GM19455 (cell line): ENCODE measurements around the gene BMAL1.
"Not testable (repeated sequence)": the region's sequence is repeated elsewhere in the genome, so short reads cannot be mapped to it uniquely, and the experiment has no call there.

ENCODE experiments used
- ATAC-seq: cut with Tn5 transposase; IDR thresholded peaks from one replicate; pipeline ENCODE4 v1.9.1; 2021; ENCODE audit not compliant: unreplicated experiment

The BMAL1 gene

DNA sequence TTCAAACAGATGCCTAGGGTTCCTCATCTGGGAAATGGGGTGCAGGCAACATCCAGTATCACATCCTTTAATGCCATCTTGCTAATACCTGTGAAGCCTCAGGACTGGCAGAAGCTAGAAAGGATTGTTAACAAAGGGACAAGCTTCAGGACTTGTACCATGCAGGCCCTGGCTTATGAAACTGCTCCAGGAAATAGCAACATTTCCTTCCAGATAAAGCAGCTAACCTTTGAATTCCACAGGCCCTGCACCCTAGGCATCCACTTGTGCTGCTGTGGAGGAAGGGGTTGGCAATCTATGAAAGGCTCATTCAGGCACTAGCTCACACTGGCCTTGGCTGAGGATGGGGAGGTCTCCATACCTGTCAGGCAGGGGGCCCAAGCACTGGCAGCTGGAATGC is 98.2 kb downstream of the BMAL1 start:
- ATAC-seq: no peak

DNA sequence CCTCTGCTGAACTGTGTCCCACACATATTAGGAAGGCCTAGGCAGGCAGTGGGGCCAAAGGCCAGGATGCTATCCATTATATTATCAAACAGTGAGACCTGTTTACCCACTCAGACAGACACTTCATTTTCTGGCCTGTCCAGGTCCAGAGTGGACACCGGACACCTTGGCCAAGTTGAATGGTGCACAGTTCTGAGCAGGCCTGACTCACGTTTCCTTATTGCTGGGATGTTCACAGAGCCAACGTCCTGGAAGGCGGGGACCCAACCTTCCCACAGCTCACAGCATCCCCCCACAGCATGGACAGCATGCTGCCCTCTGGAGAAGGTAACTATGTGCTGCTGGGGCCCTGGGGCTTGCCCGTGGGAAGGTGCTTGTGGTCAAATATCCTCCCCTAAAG is 98.8 kb downstream of the BMAL1 start:
- no peak for ATAC-seq

DNA sequence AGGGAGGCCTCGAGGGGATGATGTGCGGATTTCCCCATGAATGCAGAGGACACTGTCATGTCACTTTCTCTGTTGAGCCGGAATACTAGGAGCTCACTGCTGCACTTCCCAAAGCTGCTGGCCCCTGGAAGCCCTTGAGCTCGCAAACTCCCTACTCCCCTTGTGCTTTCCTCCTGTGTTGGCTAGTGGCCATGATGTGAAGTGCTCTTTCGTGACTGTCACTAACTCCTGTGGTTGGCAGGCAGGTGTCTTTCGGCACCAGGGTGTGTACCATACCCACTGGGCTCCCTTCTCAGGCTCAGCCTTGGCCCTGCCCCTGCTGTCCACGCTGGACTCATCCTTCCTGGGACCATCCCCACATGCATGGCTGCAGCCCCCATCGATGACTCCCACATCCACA is 99.2 kb downstream of the BMAL1 start:
- no peak for ATAC-seq

DNA sequence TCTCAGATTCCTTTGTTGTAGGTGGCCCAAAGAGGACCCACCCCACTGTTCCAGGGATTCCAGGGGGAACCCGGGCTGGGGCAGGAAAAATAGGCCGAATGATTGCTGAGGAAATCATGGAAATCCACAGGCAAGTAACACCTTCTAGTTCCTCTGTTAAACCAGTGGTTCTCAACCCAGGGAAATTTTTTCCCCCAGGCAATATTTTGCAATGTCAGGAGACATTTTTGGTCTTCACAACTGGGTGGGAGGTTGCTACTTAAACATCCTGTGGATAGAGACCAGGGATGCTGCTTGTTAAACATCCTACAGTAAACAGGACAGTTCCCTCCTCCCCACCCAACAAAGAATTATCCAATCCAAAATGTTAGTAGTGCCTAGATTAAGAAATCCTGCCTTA is 100.7 kb downstream of the BMAL1 start:
- no peak for ATAC-seq

DNA sequence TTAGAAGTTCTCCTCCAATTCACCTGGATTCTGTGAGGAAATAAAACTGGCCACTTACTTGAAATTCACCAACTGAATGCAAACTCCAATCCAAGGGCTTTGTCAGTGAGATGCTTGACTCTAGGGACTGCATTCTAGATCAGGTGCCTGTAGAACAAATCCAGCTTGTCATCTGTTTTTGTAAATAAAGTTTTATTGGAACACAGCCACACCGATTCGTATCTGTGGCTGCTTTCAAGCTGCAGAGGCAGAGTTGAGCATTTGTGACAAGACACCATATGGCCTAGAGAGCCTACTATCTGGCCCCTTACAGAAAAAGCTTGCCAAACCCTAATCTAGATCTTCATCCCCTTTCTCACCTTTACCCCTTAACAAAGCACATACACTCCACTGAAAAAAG is 103.1 kb downstream of the BMAL1 start:
- ATAC-seq: no peak

DNA sequence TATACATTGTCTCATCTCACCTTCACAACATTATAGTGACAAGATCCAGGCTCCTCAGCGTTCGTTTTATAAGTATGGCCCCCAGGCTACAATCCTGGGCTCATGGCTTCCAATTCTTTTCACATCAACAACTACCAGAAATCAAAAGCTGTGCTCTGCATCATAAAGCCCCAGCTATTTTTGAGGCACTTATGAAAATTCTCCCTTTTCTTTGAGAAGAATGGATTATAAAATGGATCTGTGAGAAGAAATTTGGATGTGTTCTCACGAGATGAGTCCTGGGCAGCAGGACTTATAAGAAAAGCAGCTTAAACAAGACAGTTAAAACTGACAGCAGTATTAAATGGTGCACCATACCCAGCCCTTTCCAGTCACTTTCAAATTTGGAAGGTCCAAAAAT is 105.2 kb downstream of the BMAL1 start:
- ATAC-seq: no peak

DNA sequence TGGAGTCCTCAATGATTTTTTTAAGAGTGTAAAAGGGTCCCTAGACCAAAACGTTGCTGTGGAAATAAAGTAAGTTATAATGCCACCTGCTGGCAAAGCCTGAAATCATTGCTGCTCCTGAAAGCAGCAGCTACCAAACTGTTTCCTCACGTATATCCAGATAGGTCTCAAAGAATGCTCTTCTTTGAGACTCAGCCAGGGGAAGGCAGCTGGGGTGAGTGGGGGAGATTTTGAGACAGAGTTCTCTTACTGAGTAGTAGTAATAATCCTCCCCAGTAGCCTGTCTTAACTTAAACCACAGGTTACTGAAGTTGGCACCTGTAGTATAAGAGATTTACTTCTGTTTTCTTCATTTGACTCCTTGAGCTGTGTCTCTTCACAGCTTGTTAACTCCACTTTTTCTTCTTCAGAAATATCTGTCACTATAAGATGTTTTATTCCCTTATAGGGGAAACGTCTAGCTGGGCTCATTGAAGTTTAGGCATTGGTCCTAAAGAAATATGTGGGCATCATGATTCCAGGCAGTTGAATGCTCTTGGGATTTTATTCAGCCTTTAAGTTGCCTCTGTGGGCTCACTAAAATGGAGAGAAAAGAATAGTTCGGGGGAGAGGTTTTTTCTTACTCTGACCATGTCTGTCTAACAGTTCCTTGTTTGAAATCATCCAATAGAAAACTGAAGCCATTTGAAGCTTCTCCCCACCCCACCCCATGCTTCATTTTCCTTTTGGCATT is 107.5 kb downstream of the BMAL1 start:
- peak; percentile 61 for ATAC-seq

DNA sequence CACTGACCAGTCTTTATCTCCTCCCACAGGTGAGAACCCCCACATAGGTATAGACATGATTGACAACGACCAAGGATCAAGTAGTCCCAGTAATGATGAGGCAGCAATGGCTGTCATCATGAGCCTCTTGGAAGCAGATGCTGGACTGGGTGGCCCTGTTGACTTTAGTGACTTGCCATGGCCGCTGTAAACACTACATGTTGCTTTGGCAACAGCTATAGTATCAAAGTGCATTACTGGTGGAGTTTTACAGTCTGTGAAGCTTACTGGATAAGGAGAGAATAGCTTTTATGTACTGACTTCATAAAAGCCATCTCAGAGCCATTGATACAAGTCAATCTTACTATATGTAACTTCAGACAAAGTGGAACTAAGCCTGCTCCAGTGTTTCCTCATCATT is 109.0 kb downstream of the BMAL1 start:
- no peak for ATAC-seq

DNA sequence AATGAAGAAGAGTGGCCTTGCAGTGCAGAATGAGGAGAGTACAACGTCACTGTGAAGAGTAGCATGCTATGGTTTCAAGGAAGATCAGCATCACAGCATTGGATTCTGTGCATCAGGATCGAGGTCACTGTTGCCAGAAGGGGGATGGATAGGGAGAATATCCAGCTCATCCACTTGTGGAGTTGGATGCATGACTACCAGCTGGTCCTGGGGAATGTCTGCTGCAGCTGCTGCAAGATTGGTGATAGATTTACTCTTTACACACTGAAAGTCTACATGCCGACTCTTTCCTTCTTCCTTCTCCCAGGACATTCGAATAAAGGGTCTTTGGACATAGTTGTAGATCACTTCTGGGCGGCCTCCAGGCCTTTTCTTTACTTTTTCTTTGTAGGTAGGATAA is 111.2 kb downstream of the BMAL1 start:
- no peak for ATAC-seq

DNA sequence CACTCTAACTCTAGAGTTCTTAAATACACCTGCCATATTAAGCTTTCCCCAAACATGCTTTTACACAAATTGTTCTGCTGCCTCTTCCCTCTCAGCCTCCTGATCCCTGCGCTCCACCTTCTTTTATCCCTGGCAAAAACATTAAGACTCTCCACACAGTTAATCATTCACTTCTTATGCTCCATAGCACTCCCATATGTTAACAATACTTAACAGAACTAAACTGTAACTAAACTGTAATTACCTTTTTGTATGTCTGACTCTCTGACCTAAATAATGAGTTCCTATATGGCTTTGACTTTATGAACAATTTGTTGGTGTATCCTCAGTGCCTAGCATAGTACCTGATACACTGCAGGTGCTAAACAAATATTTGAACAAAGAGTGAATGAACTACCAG is 113.6 kb downstream of the BMAL1 start:
- ATAC-seq: no peak

DNA sequence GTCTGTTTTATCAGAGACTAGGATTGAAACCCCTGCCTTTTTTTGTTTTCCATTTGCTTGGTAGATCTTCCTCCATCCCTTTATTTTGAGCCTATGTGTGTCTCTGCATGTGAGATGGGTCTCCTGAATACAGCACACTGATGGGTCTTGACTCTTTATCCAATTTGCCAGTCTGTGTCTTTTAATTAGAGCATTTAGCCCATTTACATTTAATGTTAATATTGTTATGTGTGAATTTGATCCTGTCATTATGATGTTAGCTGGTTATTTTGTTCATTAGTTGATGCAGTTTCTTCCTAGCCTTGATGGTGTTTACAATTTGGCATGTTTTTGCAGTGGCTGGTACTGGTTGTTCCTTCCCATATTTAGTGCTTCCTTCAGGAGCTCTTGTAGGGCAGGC is 120.7 kb downstream of the BMAL1 start:
- not testable (repeated sequence) for ATAC-seq

DNA sequence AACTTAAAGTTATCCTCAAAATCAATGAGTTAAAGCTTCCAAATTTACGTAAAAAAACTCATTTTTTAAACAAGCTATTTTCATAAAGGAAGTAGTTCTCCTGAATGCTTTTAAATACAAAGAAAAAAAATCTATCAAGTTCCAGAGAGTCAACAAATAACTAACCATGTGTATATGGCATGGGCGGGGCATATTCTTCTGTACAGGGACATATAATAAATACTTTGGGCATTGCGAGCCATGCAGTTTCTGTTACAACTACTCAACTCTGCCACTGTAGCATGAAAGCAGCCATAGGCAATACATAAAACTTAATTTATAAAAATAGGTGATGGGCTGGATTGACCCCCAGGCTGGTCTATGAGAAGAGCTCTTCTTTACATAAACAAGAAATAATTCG is 127.6 kb downstream of the BMAL1 start:
- ATAC-seq: no peak

DNA sequence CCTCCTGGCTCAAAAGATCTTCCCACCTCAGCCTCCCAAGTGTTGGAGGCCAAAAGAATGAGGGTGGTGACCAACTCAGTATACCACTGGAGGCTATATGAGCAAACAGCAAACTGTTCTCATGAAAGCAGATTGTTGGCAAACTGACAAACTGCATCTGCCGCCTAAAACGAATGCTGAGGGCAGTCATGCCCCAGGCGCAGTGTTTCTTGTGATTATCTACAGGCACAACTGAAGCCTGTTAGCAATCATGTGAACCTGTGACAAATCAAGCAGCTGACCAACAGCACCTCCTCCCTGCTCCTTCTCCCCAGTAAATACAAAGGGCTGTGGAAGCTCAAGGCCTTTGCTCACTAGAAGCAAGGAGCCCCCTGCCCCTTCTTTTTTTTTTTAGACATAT is 137.6 kb downstream of the BMAL1 start:
- no peak for ATAC-seq

DNA sequence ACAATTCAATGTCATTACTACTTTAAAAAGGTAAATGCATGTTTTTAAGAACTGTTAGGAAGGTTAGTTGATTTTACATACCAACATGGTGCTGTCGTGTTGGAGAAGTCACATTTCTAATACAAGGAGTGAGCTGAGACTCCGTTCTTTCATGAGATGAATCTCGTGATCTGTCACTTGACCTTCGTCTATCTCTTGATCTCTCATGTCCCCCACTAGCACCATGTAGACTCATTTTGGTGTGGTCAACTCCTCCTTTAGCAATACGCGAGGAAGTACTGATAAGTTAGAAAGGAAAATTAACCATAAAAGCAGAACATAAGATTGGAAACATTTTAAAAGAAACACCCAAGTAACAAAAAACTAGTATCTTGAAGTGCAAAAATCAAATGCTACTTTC is 144.0 kb downstream of the BMAL1 start:
- ATAC-seq: no peak

DNA sequence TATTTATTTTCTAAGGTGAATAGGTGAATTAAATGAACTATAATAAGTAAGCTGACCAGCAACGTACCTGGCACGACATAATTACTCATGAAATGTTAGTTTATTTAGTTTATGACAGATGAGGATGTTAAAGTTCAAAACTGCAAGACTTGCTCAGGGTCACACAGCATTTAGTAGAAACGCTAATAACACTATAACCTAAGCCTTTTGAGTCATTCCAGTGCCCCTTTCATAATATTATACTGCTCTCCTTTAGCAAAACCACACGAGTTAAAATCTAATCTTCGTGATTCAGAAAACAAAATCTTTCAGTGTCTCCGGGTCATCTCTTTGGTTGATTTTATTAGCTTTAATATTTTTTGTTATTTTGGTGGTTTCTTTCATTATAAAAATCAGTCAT is 145.8 kb downstream of the BMAL1 start:
- no peak for ATAC-seq

DNA sequence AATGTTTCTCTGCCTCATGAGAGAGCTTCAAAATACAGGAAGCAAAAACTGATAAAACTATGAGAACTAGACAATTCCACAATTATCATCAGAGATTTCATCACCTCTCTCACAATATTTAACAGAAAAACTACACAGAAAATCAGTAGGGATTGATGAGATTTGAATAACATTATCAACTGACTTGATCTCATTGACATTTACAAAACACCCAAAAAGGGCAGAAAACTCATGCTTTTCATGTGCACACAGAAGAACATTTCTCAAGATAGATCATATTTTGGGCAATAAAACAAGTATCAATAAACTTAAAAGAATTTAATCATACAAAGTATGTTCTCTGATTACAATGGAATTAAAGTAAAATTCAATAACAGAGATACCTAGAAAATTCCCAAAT is 149.8 kb downstream of the BMAL1 start:
- no peak for ATAC-seq

DNA sequence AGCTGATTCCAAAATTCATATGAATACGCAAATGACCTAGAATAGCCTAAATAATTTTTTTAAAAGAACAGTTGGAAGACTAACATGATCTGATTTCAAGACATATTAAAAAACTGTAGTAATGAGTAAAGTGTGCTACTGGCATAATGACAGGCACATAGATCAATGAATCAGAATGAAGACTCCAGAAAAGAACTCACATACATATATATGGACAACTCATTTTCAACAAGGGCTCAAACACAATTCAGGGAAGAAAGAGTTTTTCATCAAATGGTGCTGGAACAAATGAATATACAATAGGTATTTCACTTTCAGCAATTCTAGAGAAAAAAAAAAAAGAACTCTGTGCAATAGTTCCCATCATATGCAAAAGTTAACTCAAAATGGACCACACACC is 151.7 kb downstream of the BMAL1 start:
- ATAC-seq: no peak

DNA sequence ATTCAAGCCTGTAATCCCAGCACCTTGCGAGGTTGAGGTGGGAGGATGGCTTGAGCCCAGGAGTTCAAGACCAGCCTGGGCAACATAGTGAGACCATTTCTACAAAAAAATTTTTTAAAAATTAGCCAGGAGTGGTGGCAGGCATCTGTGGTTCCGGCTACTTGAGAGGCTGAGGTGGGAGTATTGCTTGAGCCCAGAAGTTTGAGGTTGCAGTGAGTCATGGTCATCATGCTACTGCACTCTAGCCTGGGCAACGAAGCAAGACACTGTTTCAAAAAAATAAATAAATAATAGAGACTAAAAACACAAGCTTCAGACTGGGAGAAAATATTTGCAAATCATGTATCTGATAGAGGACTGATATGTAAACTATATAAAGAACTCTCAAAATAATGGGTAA is 152.2 kb downstream of the BMAL1 start:
- ATAC-seq: no peak

DNA sequence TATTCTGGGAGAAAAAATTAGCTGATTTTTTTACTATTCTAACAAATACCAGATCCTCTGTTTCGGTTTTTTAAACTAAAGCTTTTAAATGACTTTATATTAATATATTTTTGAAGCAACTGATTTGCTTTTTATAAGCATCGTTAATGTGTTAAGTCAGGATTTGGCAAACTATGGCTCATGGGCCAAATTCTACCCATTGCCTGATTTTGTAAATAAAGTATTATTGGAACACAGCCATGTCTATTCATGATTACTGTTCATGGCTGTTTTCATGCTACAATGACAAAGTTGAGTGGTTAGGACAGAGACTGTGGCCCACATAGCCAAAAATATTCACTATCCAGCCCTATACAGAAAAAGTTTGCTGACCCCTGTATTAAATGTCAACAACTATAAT is 155.8 kb downstream of the BMAL1 start:
- no peak for ATAC-seq

DNA sequence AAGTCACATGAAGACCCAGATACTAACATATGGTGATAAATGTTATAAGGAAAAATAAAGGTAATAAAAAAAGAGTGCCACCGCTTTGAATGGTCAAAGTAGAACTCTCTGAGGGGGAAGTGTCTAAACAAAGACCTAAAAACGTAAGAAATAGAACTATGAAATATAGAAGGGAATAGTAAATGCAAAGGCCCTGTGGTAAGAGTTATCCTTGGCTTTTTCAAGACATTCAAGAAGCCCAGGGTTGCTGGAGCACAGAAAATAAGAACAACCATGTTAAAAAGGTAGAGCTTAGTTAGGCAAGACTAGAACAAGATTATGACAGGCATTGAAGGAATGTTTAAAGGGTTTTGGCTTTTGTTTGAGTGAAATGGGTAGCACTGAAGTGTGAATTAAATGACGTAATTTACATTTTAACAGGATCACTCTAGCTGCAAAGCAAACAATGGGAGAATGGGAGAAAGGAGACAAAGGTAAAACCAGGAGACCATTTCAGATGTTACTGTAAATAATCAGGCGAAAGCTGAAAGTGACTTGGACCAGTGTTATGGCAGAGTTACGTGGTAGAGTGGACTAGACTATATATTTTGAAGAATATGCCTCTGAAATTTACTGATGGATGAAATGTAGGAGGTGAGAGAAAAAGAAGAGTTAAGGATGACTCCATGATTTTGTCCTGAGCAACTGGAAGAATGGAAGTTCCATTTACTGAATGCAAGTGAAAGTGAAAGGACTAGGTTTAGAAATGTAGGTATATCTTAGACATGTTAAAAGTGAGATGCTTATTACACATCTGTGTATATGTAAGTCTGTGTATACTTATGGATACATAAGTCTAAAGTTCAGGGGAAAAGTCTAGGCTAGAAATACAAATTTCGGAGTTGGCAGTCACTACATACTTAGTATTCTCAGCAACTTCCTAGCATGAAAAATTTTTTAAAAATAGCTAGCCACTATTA is 156.9 kb downstream of the BMAL1 start:
- no peak for ATAC-seq

DNA sequence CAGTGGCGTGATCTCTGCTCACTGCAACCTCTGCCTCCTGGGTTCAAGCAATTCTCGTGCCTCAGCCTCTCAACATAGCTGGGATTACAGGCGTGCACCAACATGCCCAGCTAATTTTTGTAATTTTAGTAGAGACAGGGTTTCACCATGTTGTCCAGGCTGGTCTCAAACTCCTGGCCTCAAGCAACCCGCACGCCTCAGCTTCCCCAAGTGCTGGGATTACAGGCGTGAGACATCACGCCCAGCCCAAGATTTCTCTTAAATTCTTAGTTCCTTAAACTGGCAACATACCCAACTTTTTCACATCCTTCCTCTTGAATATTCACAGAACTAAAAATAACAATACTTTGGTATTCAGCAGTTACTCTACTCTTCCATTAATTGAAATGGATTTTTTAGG is 159.2 kb downstream of the BMAL1 start:
- not testable (repeated sequence) for ATAC-seq
